B cell (primary cell): ENCODE data around the gene SLC48A1. TPM values are rescaled to one million over a fixed set of nuclear protein-coding genes. Genes with fewer than 3 reads are reported as not detected.

ENCODE experiments used
- ATAC-seq: fragments of 200-7000 bp; cut with Tn5 transposase; one replicate; pipeline ENCODE4 v1.10.0; 2021; ENCODE audit warnings: low read depth, mild to moderate bottlenecking, moderate number of reproducible peaks, moderate library complexity
- CTCF ChIA-PET: fragments of 350-600 bp; sonication (Branson Sonifier 250); formaldehyde crosslinking; loops from one replicate; lab custom pipeline; 2021; ENCODE audit warnings: antibody characterized with exemption, inconsistent platforms; lab: Charles Lee
- POLR2A ChIA-PET: fragments of 350-600 bp; sonication (Branson Sonifier 250); formaldehyde crosslinking; loops from one replicate; lab custom pipeline; 2021; ENCODE audit warnings: antibody characterized with exemption; lab: Charles Lee
- DNase-seq: peaks from one replicate; pipeline ENCODE4 v3.0.0; 2013
- H2AFZ ChIP-seq: 2 replicates; pipeline ENCODE4 v1.6.1; 2012; ENCODE audit warnings: mild to moderate bottlenecking, low read depth, low read length; ENCODE audit not compliant: insufficient read depth, poor library complexity, severe bottlenecking
- H3K27ac ChIP-seq, 2 donors: 1 replicate in 1 of 2; 2 replicates in 1 of 2; pipeline ENCODE4 v1.5.1; 2012 to 2013; ENCODE audit warnings: low read length in 2 of 2, mild to moderate bottlenecking in 2 of 2, moderate library complexity in 1 of 2
- H3K27me3 ChIP-seq, 4 experiments: fragments of 200-600 bp in 1 of 4; sonication (generic) in 1 of 4; replicated peaks in 1 of 4; 1 replicate in 2 of 4; 2 replicates in 2 of 4; pipeline versions ENCODE4 v1.6.1 to v1.7.0; 2013 to 2016; ENCODE audit warnings: low read length in 3 of 4, mild to moderate bottlenecking in 2 of 4, mixed read lengths in 1 of 4, moderate library complexity in 1 of 4; ENCODE audit not compliant: insufficient read depth in 4 of 4, control insufficient read depth in 3 of 4; ENCODE audit errors: control extremely low read depth in 1 of 4
- H3K36me3 ChIP-seq, 2 experiments: replicated peaks in 1 of 2; 1 replicate in 1 of 2; 2 replicates in 1 of 2; pipeline versions ENCODE4 v1.6.1 to v1.7.1; 2013; ENCODE audit warnings: low read length in 1 of 2; ENCODE audit not compliant: insufficient read depth in 2 of 2, control insufficient read depth in 1 of 2; ENCODE audit errors: control extremely low read depth in 1 of 2, extremely low read depth in 1 of 2
- H3K4me1 ChIP-seq, 2 donors: fragments of 200-600 bp in 1 of 2; sonication (generic) in 1 of 2; 1 replicate in 1 of 2; 2 replicates in 1 of 2; pipeline versions ENCODE4 v1.5.1 to v1.6.1; 2013 to 2017; ENCODE audit warnings: low read length in 2 of 2; ENCODE audit not compliant: control insufficient read depth in 2 of 2, insufficient read depth in 2 of 2
- H3K4me2 ChIP-seq: replicated peaks from 2 replicates; pipeline ENCODE3; 2012; ENCODE audit warnings: mild to moderate bottlenecking, low read depth, low read length; ENCODE audit not compliant: poor library complexity, severe bottlenecking
- H3K4me3 ChIP-seq, 5 experiments: fragments of 200-600 bp in 1 of 5; sonication (generic) in 1 of 5; 1 replicate in 3 of 5; 2 replicates in 2 of 5; pipeline versions ENCODE4 v1.5.1 to v1.7.0; 2011 to 2016; ENCODE audit warnings: low read length in 4 of 5, mild to moderate bottlenecking in 4 of 5, low read depth in 2 of 5, control low read depth in 1 of 5, moderate library complexity in 1 of 5; ENCODE audit not compliant: insufficient read depth in 1 of 5; ENCODE audit errors: control extremely low read depth in 1 of 5, extremely low read depth in 1 of 5
- H3K79me2 ChIP-seq: fragments of 200-600 bp; sonication (generic); one replicate; pipeline ENCODE4 v1.6.0; 2016; ENCODE audit warnings: low read length; ENCODE audit not compliant: control insufficient read depth, insufficient read depth
- H3K9ac ChIP-seq: fragments of 200-600 bp; sonication (generic); 2 replicates; pipeline ENCODE4 v1.6.1; 2017; ENCODE audit warnings: mild to moderate bottlenecking, low read length, moderate library complexity
- H3K9me3 ChIP-seq, 3 donors: one replicate each; pipeline versions ENCODE4 v1.6.1 to v1.7.1; 2013; ENCODE audit warnings: low read length in 2 of 3; ENCODE audit not compliant: control insufficient read depth in 2 of 3, insufficient read depth in 1 of 3; ENCODE audit errors: control extremely low read depth in 1 of 3
- H4K20me1 ChIP-seq: 2 replicates; pipeline ENCODE4 v1.6.0; 2012; ENCODE audit warnings: mild to moderate bottlenecking, low read length; ENCODE audit not compliant: insufficient read depth, control insufficient read depth, poor library complexity, severe bottlenecking
- H3K27ac Mint-ChIP-seq: one replicate; pipeline ENCODE4 v1.8.0; 2021; ENCODE audit warnings: mixed read lengths
- H3K27me3 Mint-ChIP-seq: one replicate; pipeline ENCODE4 v1.8.0; 2021; ENCODE audit warnings: mixed read lengths
- H3K4me1 Mint-ChIP-seq: one replicate; pipeline ENCODE4 v1.8.0; 2021; ENCODE audit warnings: mixed read lengths
- H3K4me3 Mint-ChIP-seq: one replicate; pipeline ENCODE4 v1.8.0; 2021; ENCODE audit warnings: mixed read lengths
- H3K9me3 Mint-ChIP-seq: one replicate; pipeline ENCODE4 v1.8.0; 2022; ENCODE audit warnings: mixed read lengths; ENCODE audit not compliant: insufficient read depth
- EZH2 ChIP-seq: IDR thresholded peaks from 2 replicates; pipeline ENCODE4 v1.6.1; 2012; ENCODE audit warnings: borderline replicate concordance, low read depth, mild to moderate bottlenecking, moderate library complexity, low read length; ENCODE audit not compliant: insufficient read depth, poor library complexity, severe bottlenecking
- WGBS: methylation state at CpG from one replicate; pipeline ENCODE4 v1.1.5; 2013; ENCODE audit warnings: missing lambda C conversion rate; ENCODE audit not compliant: insufficient coverage; 5-methylcytosine and 5-hydroxymethylcytosine counted together
- intact Hi-C: fragments of 100-400 bp; cut with micrococcal nuclease; formaldehyde crosslinking; loops from one replicate; pipeline ENCODE4 v1.10.0; 2022
- polyA plus RNA-seq: library from polyadenylated mRNA; depleted of rRNA; stranded (reverse); fragments of >200 nt; gene quantifications from 2 replicates; pipeline ENCODE4 v1.2.3, GENCODE V29; 2012
- total RNA-seq, 2 donors: library from RNA; stranded (reverse); fragments of 120-200 nt in 1 of 2; gene quantifications; 1 replicate in 1 of 2; 2 replicates in 1 of 2; pipeline versions ENCODE4 v1.2.3 to v1.2.4, GENCODE V29; 2013 to 2022
- TF ChIP-seq, protein P1 (sequence below): fragments of 200-600 bp; IDR thresholded peaks from one replicate; pipeline ENCODE4 v1.8.0; 2022; ENCODE audit warnings: antibody characterized with exemption, mild to moderate bottlenecking

SLC48A1 gene
- total and polyA plus RNA-seq, 2 donors (not counting 1 experiment from before 2014, with no cell fraction given), result 8.0 to 20.0 TPM

DNA sequence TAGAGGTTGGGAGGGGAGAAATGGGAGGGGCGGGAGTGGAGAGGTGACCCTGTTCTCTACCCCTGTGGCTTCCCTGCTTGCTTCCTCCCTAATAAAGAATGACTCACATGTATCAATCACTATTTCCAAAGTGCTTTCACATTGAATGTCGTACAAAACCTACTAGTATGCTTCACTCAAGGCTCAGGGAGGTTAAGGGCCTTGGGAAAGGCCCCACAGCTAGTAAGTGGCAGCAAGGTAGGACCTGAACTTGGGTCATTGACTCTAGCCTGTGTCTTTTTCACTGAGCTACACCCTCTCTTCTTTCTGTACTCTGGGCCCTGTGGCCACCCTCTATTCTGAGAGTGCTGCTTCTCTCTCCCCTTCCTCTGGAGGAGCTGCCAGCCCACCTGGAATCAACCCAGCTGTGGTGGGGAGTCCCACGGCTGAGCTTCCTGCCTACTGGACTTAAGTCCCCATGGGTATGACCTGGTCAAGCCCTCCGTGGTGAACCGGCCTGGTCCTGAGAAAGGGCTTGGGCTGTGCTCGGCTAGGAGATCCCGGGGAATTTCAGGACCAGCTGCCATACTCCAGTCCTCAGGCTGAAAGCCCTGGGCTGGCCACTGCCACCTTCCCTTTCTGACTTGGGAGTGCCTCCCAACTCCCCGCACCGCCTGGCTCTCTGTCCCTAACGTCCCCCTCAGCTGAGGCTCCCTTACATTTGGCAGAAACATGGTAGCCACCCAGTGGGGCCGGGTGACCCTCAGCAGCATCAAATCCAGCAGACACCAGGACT is 13.0 kb downstream of the SLC48A1 start:
- DNase-seq (no peak), ATAC-seq (no peak)
- H3K9me3 Mint-ChIP-seq, result no peaks in the 10 kb centered on the region
- no peaks in the 10 kb centered on the region for H3K79me2 ChIP-seq
- H4K20me1 ChIP-seq, result no peaks in the 10 kb centered on the region
- H3K4me2 ChIP-seq, result no peak overlapping the region
- ChIA-PET POLR2A (no interaction called here), CTCF (interaction anchor here (1.5 to 38.8 kb wide), 4 partner anchors 23 to 69 kb away, joined by 3 to 1203 read pairs (median 4); partner anchors contain the start of gene ENDOU)
- WGBS, result 93% methylated on average over 10 of the region's 11 CpGs
- no peak overlapping the region for H3K27ac ChIP-seq
- intact Hi-C loops, result no loop called here
- no peaks in the 10 kb centered on the region for H3K4me1 ChIP-seq
- no peaks in the 10 kb centered on the region for H3K27me3 Mint-ChIP-seq
- no peaks in the 10 kb centered on the region for H3K9me3 ChIP-seq
- H3K36me3 ChIP-seq, result peaks cover 2 to 79% of the 10 kb centered on the region in 2 experiments
- no peaks in the 10 kb centered on the region for H3K27me3 ChIP-seq
- peaks cover 2% of the 10 kb centered on the region for H3K4me1 Mint-ChIP-seq
- no peak overlapping the region for H3K9ac ChIP-seq
- H2AFZ ChIP-seq, result no peak overlapping the region
- H3K4me3 ChIP-seq, result no peak overlapping the region
- H3K27ac Mint-ChIP-seq, result no peak overlapping the region
- H3K4me3 Mint-ChIP-seq, result no peak overlapping the region
- no peak for TF ChIP-seq EZH2
- TF ChIP-seq, protein P1, sequence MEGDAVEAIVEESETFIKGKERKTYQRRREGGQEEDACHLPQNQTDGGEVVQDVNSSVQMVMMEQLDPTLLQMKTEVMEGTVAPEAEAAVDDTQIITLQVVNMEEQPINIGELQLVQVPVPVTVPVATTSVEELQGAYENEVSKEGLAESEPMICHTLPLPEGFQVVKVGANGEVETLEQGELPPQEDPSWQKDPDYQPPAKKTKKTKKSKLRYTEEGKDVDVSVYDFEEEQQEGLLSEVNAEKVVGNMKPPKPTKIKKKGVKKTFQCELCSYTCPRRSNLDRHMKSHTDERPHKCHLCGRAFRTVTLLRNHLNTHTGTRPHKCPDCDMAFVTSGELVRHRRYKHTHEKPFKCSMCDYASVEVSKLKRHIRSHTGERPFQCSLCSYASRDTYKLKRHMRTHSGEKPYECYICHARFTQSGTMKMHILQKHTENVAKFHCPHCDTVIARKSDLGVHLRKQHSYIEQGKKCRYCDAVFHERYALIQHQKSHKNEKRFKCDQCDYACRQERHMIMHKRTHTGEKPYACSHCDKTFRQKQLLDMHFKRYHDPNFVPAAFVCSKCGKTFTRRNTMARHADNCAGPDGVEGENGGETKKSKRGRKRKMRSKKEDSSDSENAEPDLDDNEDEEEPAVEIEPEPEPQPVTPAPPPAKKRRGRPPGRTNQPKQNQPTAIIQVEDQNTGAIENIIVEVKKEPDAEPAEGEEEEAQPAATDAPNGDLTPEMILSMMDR, result no peak

- Histone ChIP-seq H3K4me1 (no peaks in the 10 kb centered on the region), H3K27ac (no peak overlapping the region), H3K79me2 (no peaks in the 10 kb centered on the region), H3K4me3 (no peak overlapping the region), H3K4me2 (no peak overlapping the region), H4K20me1 (no peaks in the 10 kb centered on the region), H3K9ac (no peak overlapping the region), H3K36me3 (peaks cover 2 to 86% of the 10 kb centered on the region in 2 experiments), H3K9me3 (no peaks in the 10 kb centered on the region), H2AFZ (no peak overlapping the region), H3K27me3 (no peaks in the 10 kb centered on the region)
- no peak overlapping the region for H3K4me3 Mint-ChIP-seq
- TF ChIP-seq EZH2, result no peak
- TF ChIP-seq, protein P1, result no peak
- ChIA-PET CTCF (interaction anchor here (1.2 to 38.8 kb wide), 5 partner anchors 11 to 69 kb away, joined by 3 to 1203 read pairs (median 3); partner anchors contain the start of gene ENDOU), POLR2A (no interaction called here)
- no peak for DNase-seq
- H3K27ac Mint-ChIP-seq, result no peak overlapping the region
- 96% methylated on average over 10 of the region's 10 CpGs for WGBS
- peaks cover 2% of the 10 kb centered on the region for H3K4me1 Mint-ChIP-seq
- intact Hi-C loops, result no loop called here
- no peaks in the 10 kb centered on the region for H3K9me3 Mint-ChIP-seq
- H3K27me3 Mint-ChIP-seq, result no peaks in the 10 kb centered on the region
- ATAC-seq, result no peak
Observed at GRCh38 chr12:47786662-47787280, 13.7 kb downstream of the SLC48A1 start.
